Epithelial cell of esophagus (primary cell): ENCODE data around the gene KCNT1.

ENCODE experiments used
- DNase-seq: peaks from one replicate; pipeline ENCODE4 v3.0.0; 2010; ENCODE audit warnings: low read depth
- H3K4me3 ChIP-seq: 2 replicates; pipeline ENCODE4 v1.5.1; 2011; ENCODE audit warnings: mild to moderate bottlenecking, low read length, control low read depth
- CTCF ChIP-seq: IDR thresholded peaks from 2 replicates; pipeline ENCODE4 v1.5.1; 2011; ENCODE audit warnings: low read depth, mild to moderate bottlenecking, low read length, control low read depth, inconsistent platforms; ENCODE audit not compliant: insufficient read depth; ENCODE audit errors: missing control alignments

The KCNT1 gene

GRCh38 chr9:135673941-135674340 is 28.0 kb upstream of the KCNT1 start:
- TF ChIP-seq CTCF, result no peak
- H3K4me3 ChIP-seq, result no peak overlapping the region

GRCh38 chr9:135674977-135675376 is 27.0 kb upstream of the KCNT1 start:
- no peak overlapping the region for H3K4me3 ChIP-seq
- no peak for DNase-seq
- TF ChIP-seq CTCF, result no peak

More at GRCh38 chr9:135673941-135674340, 28.0 kb upstream of the KCNT1 start:
- DNase-seq, result no peak

GRCh38 chr9:135676891-135677290 is 25.1 kb upstream of the KCNT1 start:
- no peak for TF ChIP-seq CTCF
- H3K4me3 ChIP-seq, result no peak overlapping the region
- DNase-seq, result no peak

- no peak overlapping the region for H3K4me3 ChIP-seq
- no peak for TF ChIP-seq CTCF
- DNase-seq, result no peak
These were observed 24.3 kb upstream of the KCNT1 start for GRCh38 chr9:135677641-135678168.

GRCh38 chr9:135678236-135679017 is 23.6 kb upstream of the KCNT1 start:
- H3K4me3 ChIP-seq, result no peak overlapping the region
- no peak for DNase-seq
- TF ChIP-seq CTCF, result no peak

- no peak for TF ChIP-seq CTCF
- no peak overlapping the region for H3K4me3 ChIP-seq
- no peak for DNase-seq
These were observed 21.9 kb upstream of the KCNT1 start for GRCh38 chr9:135680056-135680455.

- no peak for DNase-seq
- H3K4me3 ChIP-seq, result no peak overlapping the region
- no peak for TF ChIP-seq CTCF
These were observed 20.8 kb upstream of the KCNT1 start for GRCh38 chr9:135681161-135681560.
